ENCODE data around the gene FANCM.
"Not testable (repeated sequence)": the region's sequence is repeated elsewhere in the genome, so short reads cannot be mapped to it uniquely, and the experiment has no call there.

- TF ChIP-seq CTCF, POLR2A (IDR thresholded peaks at IDR 0.05): not testable (repeated sequence)
Observed at GRCh38 chr14:45214341-45214740, 78.6 kb downstream of the FANCM start.
